HG02884 (cell line): ENCODE data around the gene DNAJB4.

Source experiments
- ATAC-seq: cut with Tn5 transposase; IDR thresholded peaks from one replicate; pipeline ENCODE4 v1.9.1; 2021; ENCODE audit warnings: mild to moderate bottlenecking, moderate library complexity; ENCODE audit not compliant: unreplicated experiment

The DNAJB4 gene

DNA sequence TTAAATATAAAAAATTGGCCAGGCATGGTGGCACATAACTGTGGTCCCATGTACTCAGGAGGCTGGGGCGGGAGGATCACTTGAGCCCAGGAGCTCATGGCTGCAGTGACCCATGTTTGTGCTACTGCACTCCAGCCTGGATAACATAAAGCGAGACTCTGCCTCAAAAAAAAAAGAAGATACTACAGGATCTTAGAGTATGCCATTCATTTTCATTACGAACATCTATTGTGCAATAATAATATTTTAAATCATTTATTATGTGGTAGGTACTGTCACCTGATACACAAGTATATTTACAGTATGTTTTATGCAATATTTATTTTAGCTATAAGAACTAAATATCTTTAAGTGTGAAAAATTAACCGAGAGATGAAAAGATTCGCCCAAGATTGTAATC is 31.7 kb downstream of the DNAJB4 start:
- no peak for ATAC-seq

DNA sequence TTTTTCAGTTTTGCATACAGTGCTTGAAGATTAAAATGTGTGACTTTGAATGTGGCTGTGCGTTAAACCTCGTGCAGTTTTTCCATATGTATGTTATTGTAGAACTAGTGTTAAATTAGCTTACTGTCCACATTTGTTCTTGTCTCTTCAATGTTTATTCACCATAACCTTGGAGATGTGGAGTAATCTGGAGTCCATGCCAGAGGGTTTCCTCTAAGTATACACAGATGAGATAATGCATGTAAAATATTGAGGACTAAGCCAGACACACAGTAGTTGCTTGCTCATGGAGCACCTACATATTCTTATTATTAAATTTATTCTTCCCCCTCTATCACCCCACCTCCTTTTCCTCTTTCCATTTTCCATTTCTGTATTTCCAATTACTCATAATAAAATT is 33.3 kb downstream of the DNAJB4 start:
- no peak for ATAC-seq

DNA sequence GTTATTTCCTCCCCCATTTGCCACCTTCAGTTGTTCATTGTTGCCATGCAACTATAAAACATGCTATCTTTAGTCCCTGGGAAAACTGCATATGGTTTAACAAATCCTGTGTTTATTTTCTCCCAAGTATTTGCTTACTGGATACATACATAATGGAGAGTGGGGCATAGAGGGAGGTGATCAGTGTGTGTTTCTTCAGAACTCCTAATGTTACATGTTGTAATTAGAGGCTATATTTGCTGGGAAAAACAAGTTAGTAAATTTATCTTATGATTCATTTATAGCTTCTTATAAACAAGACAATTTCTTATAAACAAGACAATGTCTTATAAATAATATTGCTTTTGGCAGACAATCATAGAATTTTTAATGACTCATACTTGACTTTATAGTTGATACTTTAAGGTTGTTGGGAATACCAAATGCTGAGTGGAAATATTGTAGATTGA is 33.8 kb downstream of the DNAJB4 start:
- ATAC-seq, result no peak

DNA sequence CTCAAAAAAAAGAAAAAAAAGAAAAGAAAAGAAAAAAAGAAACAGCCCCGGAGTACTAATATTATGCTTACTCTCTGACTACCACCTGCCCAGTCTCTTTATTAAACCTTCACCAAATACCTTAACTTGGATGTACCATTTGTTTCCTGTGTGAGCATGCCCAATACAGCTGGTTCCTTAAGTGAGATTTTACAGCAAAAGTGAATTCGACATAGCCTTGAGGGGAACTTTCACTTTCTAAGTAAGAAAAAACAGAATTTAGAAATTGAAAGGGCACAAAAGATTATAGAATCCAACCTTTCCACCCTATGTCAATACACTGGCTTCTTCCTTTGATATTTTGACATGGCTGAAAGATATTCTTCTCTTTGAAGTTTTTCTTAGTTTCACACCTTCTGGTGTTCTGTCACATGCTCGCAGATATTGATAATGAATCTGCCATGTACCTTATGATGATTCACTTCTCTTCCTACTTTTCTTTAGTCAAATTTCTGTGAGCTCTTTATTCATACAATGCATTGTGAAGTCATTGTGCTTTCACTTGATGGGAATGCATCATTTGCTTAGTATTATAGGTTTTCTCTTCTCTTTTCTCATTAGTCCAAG is 35.8 kb downstream of the DNAJB4 start:
- ATAC-seq, result no peak

DNA sequence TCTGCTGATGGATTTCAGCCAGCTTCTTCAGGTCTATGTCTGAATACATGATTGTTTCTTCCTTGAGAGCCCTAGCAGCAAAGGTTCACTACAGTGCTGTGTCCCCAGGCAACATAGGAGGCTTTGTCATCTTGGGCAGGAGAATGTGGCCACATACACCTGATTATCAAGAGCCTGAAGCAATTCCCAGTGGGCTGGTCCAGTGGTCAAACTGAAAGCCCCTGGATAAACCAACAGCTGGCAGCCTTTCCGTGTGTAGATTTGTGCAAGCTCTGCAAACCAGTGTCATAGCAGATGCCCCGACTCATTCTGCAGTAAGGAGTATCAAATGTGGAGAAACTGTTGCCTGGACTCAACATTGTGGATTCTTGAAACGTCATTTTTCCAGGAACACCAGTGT is 38.7 kb downstream of the DNAJB4 start:
- no peak for ATAC-seq

DNA sequence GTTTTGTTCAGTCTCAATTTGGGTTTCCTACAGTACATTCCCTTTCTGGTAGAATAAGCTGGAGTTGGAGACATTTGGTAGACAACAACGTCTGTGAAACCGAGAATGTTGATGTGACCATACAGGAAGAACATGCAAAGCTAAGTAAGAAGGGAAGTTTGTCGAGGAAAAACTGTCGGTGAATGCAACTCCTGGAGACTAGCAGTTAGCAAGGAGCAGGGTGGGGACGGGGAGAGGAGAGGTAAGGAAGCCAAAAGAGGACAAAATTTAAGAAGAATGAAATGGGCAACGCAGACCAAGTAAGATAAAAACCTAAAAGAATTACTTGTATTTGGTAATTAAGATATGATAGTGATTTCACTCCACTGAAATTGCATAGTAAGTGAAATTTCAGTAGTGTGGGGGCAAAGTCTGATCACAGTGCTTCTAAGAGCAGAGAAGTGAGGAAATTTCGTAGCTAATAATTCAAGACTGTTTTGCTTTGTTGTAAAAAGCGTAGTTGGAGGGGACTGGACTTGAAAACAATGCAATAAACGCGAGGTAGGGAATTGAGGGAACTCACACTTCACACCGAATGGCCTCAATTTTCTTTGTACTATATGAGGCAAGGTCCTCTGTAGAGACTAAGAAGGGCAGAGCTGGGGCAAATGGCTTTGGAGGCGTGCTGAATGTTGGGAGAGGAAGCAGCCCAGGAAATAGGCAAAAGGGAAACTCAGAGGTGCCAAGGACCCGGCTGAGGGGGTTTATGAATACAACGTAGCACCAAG is 40.2 kb downstream of the DNAJB4 start:
- ATAC-seq, result no peak

DNA sequence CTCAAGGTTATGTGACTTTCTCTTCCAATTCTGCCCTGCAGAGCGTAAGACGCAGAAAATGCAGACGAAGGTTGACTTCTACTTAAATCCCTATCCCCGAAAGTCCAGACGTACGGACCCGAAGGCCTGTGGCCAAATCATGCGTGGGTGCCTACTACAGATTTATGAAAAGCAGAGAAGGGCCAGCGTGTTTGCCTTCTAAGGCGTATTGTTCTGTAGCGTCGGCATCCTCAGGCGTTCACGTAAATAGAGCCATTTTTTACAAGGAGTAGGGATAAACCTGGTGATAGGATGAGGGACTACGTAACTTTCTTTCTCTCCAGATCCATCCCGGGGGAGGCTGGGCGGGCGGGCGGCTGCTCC is 40.8 kb downstream of the DNAJB4 start:
- no peak for ATAC-seq

DNA sequence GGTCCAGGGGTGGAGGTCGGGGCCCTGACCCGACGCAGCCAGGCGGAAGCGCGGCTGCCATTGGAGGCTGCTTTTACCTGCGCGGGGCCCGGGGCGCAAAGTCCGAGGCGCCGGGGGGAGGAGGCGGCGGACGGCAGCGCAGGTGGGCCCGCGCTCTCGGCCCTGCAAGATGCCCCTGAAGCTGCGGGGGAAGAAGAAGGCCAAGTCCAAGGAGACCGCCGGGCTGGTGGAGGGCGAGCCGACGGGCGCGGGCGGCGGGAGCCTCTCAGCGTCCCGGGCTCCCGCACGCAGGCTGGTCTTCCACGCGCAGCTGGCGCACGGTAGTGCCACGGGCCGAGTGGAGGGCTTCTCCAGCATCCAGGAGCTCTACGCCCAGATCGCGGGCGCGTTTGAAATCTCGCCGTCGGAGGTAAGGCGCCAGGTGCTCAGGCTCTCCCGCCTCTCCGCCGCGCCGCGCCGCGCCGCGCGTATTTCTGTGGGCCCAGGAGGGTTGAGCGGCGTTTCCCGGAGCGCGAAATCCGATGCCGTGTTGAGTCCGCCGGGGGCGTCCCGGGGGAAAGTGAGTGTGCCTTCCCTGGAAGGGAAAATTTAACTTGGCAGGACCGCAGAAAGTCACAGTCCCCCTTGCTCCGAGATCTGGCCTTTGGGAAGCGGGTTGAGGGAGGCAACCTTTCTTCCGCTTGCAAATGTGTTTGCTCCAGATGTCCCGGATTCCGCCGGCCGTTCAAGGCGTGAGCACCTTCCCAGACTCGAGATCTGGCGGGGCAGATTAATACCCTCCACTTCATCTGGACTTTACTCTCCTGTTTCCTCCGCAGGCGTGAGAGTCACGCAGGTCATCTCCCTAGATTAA is 41.4 kb downstream of the DNAJB4 start, which contains the start of gene GIPC2:
TSS of gene GIPC2 (plus strand) at position 41 of the 853 bp plus-strand sequence. CDS start at position 170, 129 bp downstream.
- peak; percentile 46 for ATAC-seq

DNA sequence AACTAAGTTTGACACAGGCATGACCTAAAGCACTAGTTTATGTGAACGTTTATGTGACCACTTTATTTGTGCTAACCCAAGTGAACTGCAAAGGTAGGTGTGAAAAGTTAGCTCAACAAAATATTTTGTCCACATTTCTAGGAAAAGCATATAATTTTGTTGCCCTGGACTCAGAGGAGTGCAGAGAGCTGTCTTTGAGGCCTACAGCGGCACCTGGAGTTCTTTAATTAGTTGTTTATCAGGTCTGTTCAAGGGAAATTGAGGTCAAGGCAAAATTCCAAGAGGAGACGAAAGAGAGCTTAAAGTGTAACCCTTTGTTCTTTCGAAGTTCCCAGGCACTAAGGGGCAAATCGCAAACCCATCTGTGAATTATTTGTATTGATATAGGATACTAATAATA is 42.4 kb downstream of the DNAJB4 start:
- ATAC-seq, result no peak

DNA sequence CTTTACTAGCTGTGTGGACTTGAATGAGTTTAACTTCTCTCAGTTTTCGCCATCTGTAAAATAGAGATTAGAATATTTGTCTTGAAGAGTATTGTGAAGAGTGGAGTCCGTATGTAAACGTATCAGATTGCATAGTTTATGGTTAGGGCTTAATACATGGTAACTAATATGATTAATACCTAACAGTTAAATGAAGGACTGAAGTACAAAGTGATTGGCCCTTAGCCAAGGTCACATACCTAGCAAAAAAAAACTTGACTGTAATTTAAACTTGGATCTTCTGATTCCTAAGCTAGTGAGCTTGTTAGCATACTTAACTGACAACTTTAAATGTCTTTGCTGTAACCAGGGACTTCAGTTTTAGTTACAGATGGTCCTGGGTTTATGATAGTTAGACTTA is 42.9 kb downstream of the DNAJB4 start:
- ATAC-seq, result no peak

DNA sequence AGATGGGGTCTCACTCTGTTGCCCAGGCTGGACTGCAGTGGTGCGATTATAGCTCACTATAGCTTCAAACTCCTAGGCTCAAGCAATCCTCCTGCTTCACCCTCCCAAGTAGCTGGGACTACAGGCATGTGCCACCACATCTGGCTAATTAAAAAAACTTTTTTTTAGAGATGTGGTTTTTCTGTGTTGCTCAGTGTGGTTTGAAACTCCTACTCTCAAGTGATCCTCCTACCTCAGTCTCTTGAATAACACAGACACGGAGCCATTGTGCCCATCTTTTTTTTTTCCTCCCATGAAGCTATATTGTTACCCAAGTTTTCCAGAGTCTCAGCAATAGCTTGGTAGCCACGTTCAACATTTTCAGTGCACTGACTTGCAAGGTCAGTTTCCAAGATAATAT is 43.7 kb downstream of the DNAJB4 start:
- no peak for ATAC-seq

DNA sequence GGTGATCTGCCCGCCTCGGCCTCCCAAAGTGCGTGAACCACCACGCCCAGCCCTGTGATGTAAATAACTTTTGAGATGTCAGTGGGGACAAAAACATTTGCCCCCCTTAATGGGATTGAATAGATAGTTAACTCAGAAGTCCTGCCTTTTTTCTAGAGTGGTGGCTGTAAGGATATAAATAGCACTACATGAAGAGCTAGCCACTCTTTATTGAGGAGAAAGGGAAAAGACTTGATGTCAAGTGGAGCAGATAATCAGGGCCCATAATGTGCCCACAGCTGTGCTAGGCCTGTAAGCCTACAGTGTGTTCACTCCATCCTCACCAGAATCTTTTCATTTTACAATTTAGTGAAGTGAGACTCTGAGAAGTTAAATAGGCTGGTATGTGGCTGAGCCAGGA is 44.7 kb downstream of the DNAJB4 start:
- ATAC-seq, result no peak

DNA sequence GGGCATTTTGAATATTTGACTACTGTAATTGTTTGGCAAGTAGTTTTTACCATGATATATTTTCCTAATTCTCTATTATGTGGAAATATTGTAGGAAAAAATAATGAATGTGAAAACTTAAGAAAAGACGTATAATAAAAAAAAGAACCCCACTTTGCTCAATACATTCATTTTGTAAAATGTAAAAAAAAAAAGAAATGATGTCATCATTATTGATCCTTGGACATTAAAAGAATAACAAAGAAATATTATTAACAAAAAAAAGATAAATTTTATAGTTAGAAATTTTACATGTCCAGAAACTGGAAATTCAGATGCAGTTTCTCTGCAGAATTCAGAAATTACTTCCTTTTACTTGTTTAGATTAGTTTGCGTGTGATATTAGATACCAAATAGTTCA is 46.3 kb downstream of the DNAJB4 start:
- no peak for ATAC-seq

DNA sequence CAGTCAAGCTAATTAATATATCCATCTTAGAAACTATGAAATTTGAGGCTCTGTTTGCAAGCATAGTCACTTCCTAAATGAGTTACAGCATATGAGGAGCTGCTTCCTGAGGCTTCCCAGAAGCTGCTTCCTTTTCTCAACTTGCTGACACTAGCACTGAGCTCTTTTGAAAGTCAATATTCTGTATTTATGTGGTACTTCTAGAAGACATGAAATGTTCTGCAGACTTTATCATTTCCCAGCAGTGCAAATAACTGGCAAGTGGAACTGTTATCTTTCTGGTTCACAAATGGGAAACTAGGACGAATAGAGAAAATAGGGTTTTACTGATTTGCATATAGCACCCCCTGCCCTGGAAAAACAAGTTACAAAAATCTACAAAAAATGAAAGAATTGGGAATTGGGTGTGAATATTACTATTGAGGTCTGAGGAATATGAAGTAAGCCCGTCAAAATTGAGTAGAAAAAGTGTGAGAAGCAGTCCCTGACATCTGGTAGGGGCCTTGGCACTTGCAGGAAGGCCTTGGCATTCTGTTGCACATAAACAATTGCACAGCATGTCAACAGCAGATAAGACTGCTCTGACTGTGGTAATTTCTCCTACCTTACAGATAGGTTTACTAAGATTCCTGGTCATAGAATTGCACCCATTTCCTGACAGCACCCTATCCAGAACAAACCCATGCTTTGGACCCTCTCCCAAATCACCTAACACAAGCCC is 48.1 kb downstream of the DNAJB4 start:
- ATAC-seq, result no peak

DNA sequence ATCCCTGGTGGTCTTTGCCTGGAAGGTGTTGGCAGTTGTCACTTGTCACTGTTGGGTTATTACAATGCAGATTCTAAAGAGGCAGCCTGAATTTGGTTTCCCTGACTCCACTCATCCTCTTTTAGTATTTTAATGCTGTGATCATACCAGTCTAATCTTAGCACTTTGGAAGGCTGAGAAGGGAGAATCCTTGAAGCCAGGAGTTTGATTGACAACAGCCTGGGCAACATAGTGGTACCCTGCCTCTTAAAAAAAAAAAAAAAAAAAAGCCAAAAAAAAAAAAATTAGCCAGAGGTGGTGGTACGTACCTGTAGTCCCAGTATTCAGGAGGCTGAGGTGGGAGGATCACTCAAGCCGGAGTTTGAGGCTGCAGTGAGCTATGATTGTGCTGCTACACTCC is 48.8 kb downstream of the DNAJB4 start:
- ATAC-seq, result no peak

DNA sequence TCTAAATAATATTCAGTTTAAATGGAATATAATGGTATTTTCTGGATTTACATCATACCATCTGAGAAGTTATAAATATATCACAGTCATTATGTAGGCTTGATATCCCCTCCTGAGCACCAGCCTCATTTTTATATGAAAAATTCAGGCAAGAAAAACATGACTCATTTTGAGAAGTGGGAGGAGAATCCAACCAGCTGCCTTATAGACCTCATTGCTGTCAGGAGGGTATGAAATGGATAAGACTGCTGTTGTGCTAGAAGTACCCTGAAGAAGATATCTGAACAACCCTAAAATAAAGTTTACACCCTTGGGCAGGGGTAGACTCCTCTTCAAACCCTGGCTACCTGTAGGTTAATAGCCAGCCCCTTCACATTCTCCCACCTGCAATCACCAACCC is 49.8 kb downstream of the DNAJB4 start:
- no peak for ATAC-seq

DNA sequence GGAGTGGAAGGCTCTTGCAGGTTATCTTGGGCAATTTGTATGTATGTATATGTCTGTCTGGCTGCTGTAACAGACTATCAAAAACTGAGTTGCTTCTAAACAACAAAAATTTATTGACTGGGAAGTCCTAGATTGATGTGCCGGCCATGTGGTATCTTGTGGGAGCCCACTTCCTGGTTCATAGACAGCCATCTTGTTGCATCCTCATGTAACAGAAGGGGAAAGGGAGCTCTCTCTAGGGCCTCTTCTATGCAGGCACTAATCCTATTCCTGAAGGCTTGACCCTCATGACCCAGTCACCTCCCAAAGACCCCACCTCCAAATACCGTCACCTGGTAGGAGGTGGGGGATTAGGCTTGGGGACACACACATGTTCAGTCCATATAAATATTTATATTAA is 50.2 kb downstream of the DNAJB4 start:
- no peak for ATAC-seq

DNA sequence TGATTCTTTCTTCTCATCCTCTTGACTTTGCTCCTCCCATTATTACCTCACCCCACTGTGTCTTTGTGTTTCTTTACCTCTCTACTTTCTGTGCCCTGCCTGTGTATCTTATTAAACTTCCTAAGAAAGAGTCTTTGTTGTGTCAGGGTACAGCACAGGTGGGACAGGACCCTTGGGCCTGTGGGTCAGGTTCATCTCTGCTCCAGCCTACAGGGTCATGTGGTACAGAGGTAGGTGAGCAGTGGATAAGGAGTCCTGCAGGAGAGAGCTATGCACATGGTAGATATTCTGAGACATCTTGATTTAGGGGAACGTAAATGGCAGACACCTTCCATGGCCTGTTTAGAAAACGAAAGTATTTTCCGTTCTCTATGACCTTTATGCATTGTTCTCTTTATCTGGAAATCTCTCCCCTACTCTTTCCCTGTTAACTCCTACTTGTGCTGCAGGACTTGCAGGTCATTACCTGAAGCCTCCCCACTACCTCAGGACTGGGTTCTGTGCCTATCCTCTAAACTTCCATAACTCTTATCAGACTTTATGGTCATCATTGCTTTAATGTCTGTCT is 50.9 kb downstream of the DNAJB4 start:
- no peak for ATAC-seq

DNA sequence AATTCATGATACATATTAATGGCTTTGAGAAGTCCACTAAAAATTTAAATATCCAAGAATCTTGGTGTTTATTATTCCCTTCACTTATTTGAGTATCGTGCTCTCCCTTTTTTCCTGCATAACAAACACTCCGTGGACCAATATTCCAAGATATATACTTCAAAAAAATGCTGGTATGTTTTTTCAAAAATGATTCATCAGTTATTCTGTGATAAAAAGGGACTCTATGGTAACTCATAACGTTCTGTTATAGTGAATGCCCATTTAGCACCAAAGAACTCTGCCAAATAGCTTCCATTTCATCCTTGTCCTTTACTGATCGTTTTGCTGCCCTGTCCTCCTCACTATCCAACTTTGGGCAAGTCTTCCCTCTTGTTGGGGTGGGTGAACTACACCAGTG is 53.9 kb downstream of the DNAJB4 start:
- no peak for ATAC-seq

DNA sequence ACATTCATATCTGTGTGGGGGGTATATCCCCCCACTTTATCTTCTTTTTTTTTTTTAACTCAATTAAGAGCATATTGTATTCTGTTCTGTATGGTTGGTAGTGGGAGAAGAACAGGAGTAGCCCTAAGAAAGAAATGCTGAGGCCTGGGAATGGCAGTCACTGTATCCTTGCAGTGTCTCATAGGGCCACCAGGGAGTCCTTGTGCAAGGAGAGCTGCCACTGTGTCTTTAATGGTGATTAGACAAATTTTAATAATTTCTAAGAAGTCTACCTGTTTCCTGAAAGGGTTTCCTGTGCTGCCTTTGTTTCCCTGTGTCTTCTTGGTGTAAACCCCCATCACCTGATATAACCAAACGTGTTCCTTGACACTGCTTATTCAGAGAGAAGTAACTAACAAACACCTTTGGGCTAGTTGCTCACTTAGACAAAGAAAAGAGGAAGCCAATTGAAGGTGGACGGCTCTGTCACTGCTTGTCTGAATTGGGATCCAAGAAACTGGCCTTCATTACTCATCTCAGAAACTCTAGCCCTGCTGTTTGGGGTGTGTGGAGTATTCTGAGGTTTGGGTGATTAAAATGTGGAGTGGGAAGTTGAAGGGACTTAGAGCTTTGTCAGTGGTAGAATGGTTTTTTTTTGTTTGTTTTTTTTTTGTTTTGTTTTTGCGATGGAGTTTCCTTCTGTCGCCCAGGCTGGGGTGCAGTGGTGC is 56.3 kb downstream of the DNAJB4 start:
- ATAC-seq, result peak; percentile 99
